Measurements from ENCODE around the gene TSPAN16.

GRCh38 chr19:11304936-11305335 is 9.0 kb downstream of the TSPAN16 start:
- TF ChIP-seq CTCF (conservative IDR thresholded peaks at IDR 0.05; ENCODE audit: low read length), result no peak
- TF ChIP-seq EZH2phosphoT487 (IDR thresholded peaks at IDR 0.05; ENCODE audit: borderline replicate concordance), result no peak

Measured in Loucy (cell line).